ENCODE data around the gene PRCD. TPM values are rescaled to one million over a fixed set of nuclear protein-coding genes. Genes with fewer than 3 reads are reported as not detected.

The PRCD gene
- total and polyA plus RNA-seq, 2 donors (not counting 1 experiment from before 2014, with no cell fraction given), result 18.0 to 30.6 TPM

GRCh38 chr17:76501827-76502307 is 38.0 kb upstream of the PRCD start:
- peak overlapping the region; percentile 82 for H3K4me2 ChIP-seq (replicated peaks; ENCODE audit: low read depth, low read length, poor library complexity, severe bottlenecking)
- DNase-seq, result no peak
- H3K27me3 ChIP-seq (replicated peaks in 1 of 4; ENCODE audit: control extremely low read depth in 1 of 4, control insufficient read depth in 3 of 4, insufficient read depth in 4 of 4, low read length in 3 of 4), result no peaks in the 10 kb centered on the region
- H4K20me1 ChIP-seq (ENCODE audit: control insufficient read depth, insufficient read depth, low read length, poor library complexity, severe bottlenecking), result peaks cover 19% of the 10 kb centered on the region
- H3K4me3 Mint-ChIP-seq, result peak overlapping the region; percentile 97
- ChIA-PET POLR2A (interaction anchor here (0.6 to 22.8 kb wide), 11 partner anchors 19 to 200 kb away, joined by 3 to 478 read pairs (median 4); partner anchors contain the start of genes AANAT and UBE2O), CTCF (interaction anchor here (0.6 to 20.8 kb wide), 21 partner anchors 9 to 1880 kb away, joined by 3 to 442 read pairs (median 5); partner anchors contain the start of gene AANAT)
- peak overlapping the region; percentile 86 for H3K9ac ChIP-seq (ENCODE audit: low read length)
- WGBS (ENCODE audit: insufficient coverage), result 90% methylated on average over 11 of the region's 11 CpGs
- H3K4me3 ChIP-seq (ENCODE audit: control extremely low read depth in 1 of 5, extremely low read depth in 1 of 5, insufficient read depth in 1 of 5, low read depth in 2 of 5, low read length in 4 of 5), result peak overlapping the region in 3 of 5 experiments; percentile 30 to 97 (median 79)
- no peaks in the 10 kb centered on the region for H3K27me3 Mint-ChIP-seq
- TF ChIP-seq CTCF (IDR thresholded peaks at IDR 0.05), result no peak
- no peak for TF ChIP-seq EZH2 (IDR thresholded peaks at IDR 0.05; ENCODE audit: borderline replicate concordance, insufficient read depth, low read depth, low read length, poor library complexity, severe bottlenecking)
- no peaks in the 10 kb centered on the region for H3K9me3 ChIP-seq (ENCODE audit: control extremely low read depth in 1 of 3, control insufficient read depth in 2 of 3, insufficient read depth in 1 of 3, low read length in 2 of 3)
- peak overlapping the region; percentile 99 for H3K27ac Mint-ChIP-seq
- H2AFZ ChIP-seq (ENCODE audit: insufficient read depth, low read depth, low read length, poor library complexity, severe bottlenecking), result peak overlapping the region; percentile 82
- H3K9me3 Mint-ChIP-seq (ENCODE audit: insufficient read depth), result no peaks in the 10 kb centered on the region
- no peak for ATAC-seq (ENCODE audit: low read depth)
- intact Hi-C loops (cut with micrococcal nuclease), result loop anchor here (1.0 kb wide), 4 partner anchors 9 to 148 kb away; partner anchors contain the start of gene UBE2O
- peaks cover 73% of the 10 kb centered on the region for H3K79me2 ChIP-seq (ENCODE audit: control insufficient read depth, insufficient read depth, low read length)
- H3K27ac ChIP-seq (ENCODE audit: low read length in 2 of 2), result peak overlapping the region; percentile 75 to 94
- peaks cover 33 to 61% of the 10 kb centered on the region in 2 donors for H3K4me1 ChIP-seq (ENCODE audit: control insufficient read depth in 2 of 2, insufficient read depth in 2 of 2, low read length in 2 of 2)
- peaks cover 0 to 28% of the 10 kb centered on the region in 2 experiments for H3K36me3 ChIP-seq (replicated peaks in 1 of 2; ENCODE audit: control extremely low read depth in 1 of 2, control insufficient read depth in 1 of 2, extremely low read depth in 1 of 2, insufficient read depth in 2 of 2, low read length in 1 of 2)
- H3K4me1 Mint-ChIP-seq, result peaks cover 55% of the 10 kb centered on the region
